HG03175 (cell line): ENCODE results near the gene RC3H2.
A peak's percentile ranks its signal among the peaks of the same experiment; 100 is the strongest.
"Not testable (repeated sequence)": the region's sequence is repeated elsewhere in the genome, so short reads cannot be mapped to it uniquely, and the experiment has no call there.

Experiments used
- ATAC-seq: cut with Tn5 transposase; IDR thresholded peaks from one replicate; pipeline ENCODE4 v1.9.1; 2021; ENCODE audit warnings: mild to moderate bottlenecking, moderate library complexity; ENCODE audit not compliant: unreplicated experiment

The RC3H2 gene

GRCh38 chr9:122929796-122930354 lies 24.7 kb upstream of the RC3H2 start:
- no peak for ATAC-seq

GRCh38 chr9:122923947-122924346 lies 18.8 kb upstream of the RC3H2 start:
- no peak for ATAC-seq

- no peak for ATAC-seq
Measured at GRCh38 chr9:122922713-122923112, 17.6 kb upstream of the RC3H2 start.

GRCh38 chr9:122918310-122918709 lies 13.2 kb upstream of the RC3H2 start:
- no peak for ATAC-seq

- ATAC-seq, result peak; percentile 99
Measured at GRCh38 chr9:122912964-122913673, 8.0 kb upstream of the RC3H2 start, which contains the start of gene ZBTB6. Gene ZBTB6, minus strand, starts transcription at chr9:122913323. Its CDS starts 1,251 bp downstream, at chr9:122912072.

GRCh38 chr9:122912671-122912963 lies 7.5 kb upstream of the RC3H2 start:
- no peak for ATAC-seq

- not testable (repeated sequence) for ATAC-seq
Measured at GRCh38 chr9:122906122-122906521, 963 bp upstream of the RC3H2 start.

GRCh38 chr9:122904466-122904822 lies 715 bp downstream of the RC3H2 start:
- peak; percentile 22 for ATAC-seq

GRCh38 chr9:122900791-122901190 lies 4.4 kb downstream of the RC3H2 start:
- ATAC-seq, result no peak

- no peak for ATAC-seq
Measured at GRCh38 chr9:122897969-122898368, 7.2 kb downstream of the RC3H2 start.

GRCh38 chr9:122888480-122888879 lies 16.7 kb downstream of the RC3H2 start:
- no peak for ATAC-seq

GRCh38 chr9:122883125-122883524 lies 22.0 kb downstream of the RC3H2 start:
- no peak for ATAC-seq

GRCh38 chr9:122879443-122879842 lies 25.7 kb downstream of the RC3H2 start:
- ATAC-seq, result no peak

- ATAC-seq, result no peak
Measured at GRCh38 chr9:122875523-122875922, 29.6 kb downstream of the RC3H2 start.

GRCh38 chr9:122867276-122867675 lies 37.9 kb downstream of the RC3H2 start:
- ATAC-seq, result not testable (repeated sequence)

GRCh38 chr9:122866079-122866478 lies 39.1 kb downstream of the RC3H2 start:
- no peak for ATAC-seq

GRCh38 chr9:122865300-122865699 lies 39.9 kb downstream of the RC3H2 start:
- no peak for ATAC-seq

GRCh38 chr9:122863407-122863806 lies 41.8 kb downstream of the RC3H2 start:
- no peak for ATAC-seq

GRCh38 chr9:122860319-122861142 lies 44.6 kb downstream of the RC3H2 start:
- ATAC-seq, result no peak

- no peak for ATAC-seq
Measured at GRCh38 chr9:122857815-122858214, 47.3 kb downstream of the RC3H2 start.

- ATAC-seq, result not testable (repeated sequence)
Measured at GRCh38 chr9:122852085-122852786, 52.9 kb downstream of the RC3H2 start.
